GM18499 (cell line): ENCODE data around the gene KCNJ3.

Source experiments
- ATAC-seq: cut with Tn5 transposase; IDR thresholded peaks from one replicate; pipeline ENCODE4 v1.9.1; 2021; ENCODE audit warnings: moderate number of reproducible peaks; ENCODE audit not compliant: insufficient read depth, unreplicated experiment

Gene KCNJ3

GRCh38 chr2:154704991-154705390 is 6.5 kb downstream of the KCNJ3 start:
- ATAC-seq: no peak

GRCh38 chr2:154706660-154707059 is 8.2 kb downstream of the KCNJ3 start:
- no peak for ATAC-seq

- no peak for ATAC-seq
Measured at GRCh38 chr2:154707994-154708575, 9.6 kb downstream of the KCNJ3 start.

- no peak for ATAC-seq
Measured at GRCh38 chr2:154709215-154709614, 10.7 kb downstream of the KCNJ3 start.

- ATAC-seq: no peak
Measured at GRCh38 chr2:154710078-154710477, 11.6 kb downstream of the KCNJ3 start.

GRCh38 chr2:154710685-154711084 is 12.2 kb downstream of the KCNJ3 start:
- no peak for ATAC-seq

- ATAC-seq: no peak
Measured at GRCh38 chr2:154713675-154714074, 15.2 kb downstream of the KCNJ3 start.

GRCh38 chr2:154720651-154721050 is 22.2 kb downstream of the KCNJ3 start:
- no peak for ATAC-seq

GRCh38 chr2:154724194-154724797 is 25.8 kb downstream of the KCNJ3 start:
- ATAC-seq: no peak

- ATAC-seq: no peak
Measured at GRCh38 chr2:154740361-154740760, 41.9 kb downstream of the KCNJ3 start.

GRCh38 chr2:154758871-154759270 is 60.4 kb downstream of the KCNJ3 start:
- ATAC-seq: no peak

GRCh38 chr2:154762638-154763037 is 64.1 kb downstream of the KCNJ3 start:
- no peak for ATAC-seq

- ATAC-seq: no peak
Measured at GRCh38 chr2:154771664-154772284, 73.3 kb downstream of the KCNJ3 start.

- ATAC-seq: no peak
Measured at GRCh38 chr2:154776825-154777224, 78.3 kb downstream of the KCNJ3 start.

- ATAC-seq: no peak
Measured at GRCh38 chr2:154794406-154794805, 95.9 kb downstream of the KCNJ3 start.

GRCh38 chr2:154795651-154796050 is 97.2 kb downstream of the KCNJ3 start:
- no peak for ATAC-seq

GRCh38 chr2:154804451-154804850 is 106.0 kb downstream of the KCNJ3 start:
- ATAC-seq: no peak

- ATAC-seq: no peak
Measured at GRCh38 chr2:154813636-154814035, 115.1 kb downstream of the KCNJ3 start.

- no peak for ATAC-seq
Measured at GRCh38 chr2:154814856-154815255, 116.4 kb downstream of the KCNJ3 start.

- no peak for ATAC-seq
Measured at GRCh38 chr2:154825358-154825757, 126.9 kb downstream of the KCNJ3 start.

GRCh38 chr2:154826827-154827226 is 128.3 kb downstream of the KCNJ3 start:
- ATAC-seq: no peak

GRCh38 chr2:154827286-154827685 is 128.8 kb downstream of the KCNJ3 start:
- ATAC-seq: no peak
